Thyroid gland (tissue), 4 donors: ENCODE data around the gene AFF3.

Source experiments
- CTCF ChIP-seq, 6 experiments: fragments of 200-600 bp in 3 of 6; fragments of 450-650 bp in 3 of 6; sonication (generic) in 3 of 6; IDR thresholded peaks; one replicate each; pipeline ENCODE4 v1.5.1; 2016 to 2019; ENCODE audit warnings: antibody characterized with exemption in 6 of 6, mild to moderate bottlenecking in 2 of 6, inconsistent platforms in 1 of 6, moderate library complexity in 1 of 6
- POLR2A ChIP-seq, 2 donors: fragments of 450-650 bp; IDR thresholded peaks; one replicate each; pipeline ENCODE4 v1.6.1; 2017; ENCODE audit warnings: antibody characterized with exemption in 2 of 2, mild to moderate bottlenecking in 2 of 2, moderate library complexity in 1 of 2

GRCh38 chr2:99860720-99861375, 281.5 kb downstream of the AFF3 start:
- no peak for TF ChIP-seq CTCF (IDR thresholded peaks at IDR 0.05)
- TF ChIP-seq POLR2A (IDR thresholded peaks at IDR 0.05), result no peak
